GM19397 (cell line): Measurements from ENCODE around the gene RPL19.
"Not testable (repeated sequence)": the region's sequence is repeated elsewhere in the genome, so short reads cannot be mapped to it uniquely, and the experiment has no call there.

ENCODE experiments used
- ATAC-seq: cut with Tn5 transposase; IDR thresholded peaks from one replicate; pipeline ENCODE4 v1.9.1; 2021; ENCODE audit warnings: mild to moderate bottlenecking, moderate library complexity; ENCODE audit not compliant: unreplicated experiment

RPL19 gene

GRCh38 chr17:39200070-39200879 lies at the start of gene RPL19:
TSS of gene RPL19 (plus strand) at chr17:39200283. CDS start at chr17:39200345, 62 bp downstream.
- peak; percentile 71 for ATAC-seq

DNA sequence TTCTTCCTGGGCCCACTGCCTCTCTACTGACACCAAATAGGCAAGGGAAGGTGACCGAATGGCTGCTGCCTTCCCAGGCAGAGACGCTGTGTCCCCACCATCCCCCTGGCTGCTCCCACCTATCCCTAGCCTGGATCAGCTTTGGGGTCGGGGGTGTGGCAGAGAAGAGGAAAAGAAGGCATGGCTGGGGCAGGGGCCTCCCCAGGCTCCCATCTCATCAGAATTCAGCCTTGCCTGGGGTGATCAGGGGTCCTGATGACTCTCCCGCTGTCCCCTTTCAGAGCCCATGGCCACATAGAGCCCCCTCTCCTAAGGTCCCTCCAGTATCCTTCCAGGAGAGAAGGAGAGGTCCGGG lies 49.3 kb upstream of the RPL19 start:
- ATAC-seq = no peak

DNA sequence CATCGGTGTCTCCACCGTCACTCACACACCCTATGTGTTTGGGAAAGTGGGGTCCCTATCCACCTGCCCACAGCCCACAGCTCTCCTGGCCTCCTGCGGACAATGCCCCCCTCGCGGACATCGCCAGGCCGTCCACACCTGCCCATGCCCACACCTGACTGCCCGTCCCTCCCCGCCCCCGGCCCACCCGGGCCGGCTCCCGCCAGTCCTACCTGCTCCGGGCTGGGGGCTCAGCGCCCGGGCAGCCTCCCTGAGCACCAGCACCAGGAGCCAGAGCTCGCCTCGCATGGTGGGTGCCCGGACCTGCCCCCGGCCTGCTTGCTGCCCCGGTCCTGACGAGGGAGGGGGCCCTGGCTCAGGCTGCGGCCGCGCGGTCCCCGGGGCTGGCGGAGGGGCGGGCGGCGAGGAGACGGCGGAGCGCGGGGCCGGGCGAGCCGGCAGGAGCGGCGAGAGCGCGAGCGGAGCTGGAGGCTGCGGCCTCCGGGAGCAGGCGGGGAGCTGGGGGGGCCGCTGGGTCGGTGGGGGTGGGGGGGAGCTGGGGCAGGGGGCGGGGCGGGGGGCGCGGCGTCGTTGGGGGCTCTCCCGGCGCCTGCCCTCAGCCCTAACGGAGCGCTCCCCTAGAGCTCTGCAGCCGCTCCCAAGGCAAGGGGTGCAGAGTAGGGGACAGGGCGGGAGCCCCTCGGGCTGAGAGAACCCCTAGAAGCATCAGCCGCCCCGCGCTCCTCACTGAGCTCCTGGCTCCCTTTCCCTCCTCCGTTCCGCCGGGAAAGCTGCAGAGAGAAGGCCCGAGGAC lies 48.7 kb upstream of the RPL19 start, which contains the start of gene PLXDC1:
PLXDC1 (minus strand) TSS at position 488 of the 793 bp plus-strand sequence; CDS start at position 288, 200 bp downstream.
- ATAC-seq = no peak

GRCh38 chr17:39151943-39152818 lies 47.9 kb upstream of the RPL19 start:
- ATAC-seq = no peak

GRCh38 chr17:39153599-39154051 lies 46.5 kb upstream of the RPL19 start:
- peak; percentile 39 for ATAC-seq

GRCh38 chr17:39155654-39156053 lies 44.4 kb upstream of the RPL19 start:
- no peak for ATAC-seq

DNA sequence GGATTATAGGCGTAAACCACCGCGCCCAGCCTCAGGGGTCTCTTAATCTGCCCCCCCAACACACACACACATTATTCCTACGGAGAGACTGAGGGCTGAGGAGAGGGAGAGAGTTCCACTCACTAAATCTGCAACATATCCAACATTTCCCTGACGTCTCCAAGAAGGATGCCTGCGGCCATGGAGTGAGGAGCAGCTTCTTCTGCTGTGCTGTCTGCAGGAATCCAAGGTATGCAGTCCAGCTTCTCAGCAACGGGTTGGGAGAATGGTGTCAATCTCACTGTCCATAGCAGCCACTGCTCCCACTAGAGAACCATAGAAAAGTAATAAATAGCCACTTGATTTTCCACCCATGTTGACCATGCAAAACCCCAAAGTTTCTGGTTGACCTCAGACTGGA lies 43.6 kb upstream of the RPL19 start:
- no peak for ATAC-seq

DNA sequence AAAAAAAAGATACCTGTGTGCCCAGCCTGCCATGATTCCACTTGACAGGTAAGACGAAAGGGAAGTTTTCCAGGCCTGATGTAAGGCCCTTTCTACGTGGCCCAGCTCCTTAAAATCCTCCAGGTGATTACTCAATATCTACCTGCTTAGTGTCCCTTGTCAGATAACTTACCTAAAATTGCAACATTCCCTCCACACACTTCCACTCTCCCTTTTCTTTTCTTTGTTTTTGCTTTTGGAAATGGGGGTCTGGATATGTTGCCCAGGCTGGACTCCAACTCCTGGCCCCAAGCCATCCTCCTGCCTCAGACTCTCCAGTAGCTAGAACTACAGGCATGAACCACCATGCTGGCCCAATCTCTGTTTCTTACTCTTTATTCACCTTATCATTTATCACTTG lies 41.5 kb upstream of the RPL19 start:
- no peak for ATAC-seq

DNA sequence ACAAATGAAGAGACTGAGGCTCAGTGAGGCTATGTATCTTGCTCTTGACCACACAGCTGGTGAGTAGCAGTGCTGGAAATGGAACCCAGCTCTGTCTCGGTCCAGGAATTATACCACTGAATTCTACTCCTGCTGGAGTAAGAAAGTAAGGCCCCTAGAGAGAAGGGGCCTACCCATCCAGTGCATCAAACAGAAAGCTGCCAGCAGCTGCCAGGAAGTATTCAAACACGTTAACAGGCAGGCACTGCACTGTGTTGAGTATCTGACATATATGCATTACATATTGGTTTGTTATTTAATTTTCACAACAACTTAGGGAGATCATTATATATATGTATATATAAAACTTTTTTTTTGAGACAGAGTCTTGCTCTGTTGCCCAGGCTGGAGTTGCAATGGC lies 38.1 kb upstream of the RPL19 start:
- no peak for ATAC-seq

DNA sequence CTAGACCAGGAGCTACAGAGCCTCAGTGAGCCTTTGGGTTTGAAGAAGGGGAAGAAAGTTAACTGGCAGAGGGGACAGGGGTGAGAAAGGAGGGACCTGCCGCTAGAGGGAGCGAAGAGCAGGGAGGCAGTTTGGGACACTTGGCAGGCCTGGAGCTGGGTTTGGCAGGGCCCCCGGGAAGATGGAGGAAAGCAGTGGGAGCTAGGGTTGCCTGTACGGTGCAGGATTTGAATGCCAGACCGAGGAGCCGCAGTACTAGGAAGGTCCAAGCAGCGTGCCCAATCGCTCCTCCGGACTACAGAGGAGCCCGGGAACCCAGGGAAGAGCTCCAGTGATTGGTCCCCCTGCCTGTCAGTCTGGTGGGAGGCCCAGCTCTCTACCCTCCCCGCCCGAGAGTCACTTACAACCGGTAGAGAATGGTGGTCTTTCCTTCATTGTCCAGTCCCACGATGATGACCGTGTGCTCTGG lies 35.4 kb upstream of the RPL19 start:
- no peak for ATAC-seq

DNA sequence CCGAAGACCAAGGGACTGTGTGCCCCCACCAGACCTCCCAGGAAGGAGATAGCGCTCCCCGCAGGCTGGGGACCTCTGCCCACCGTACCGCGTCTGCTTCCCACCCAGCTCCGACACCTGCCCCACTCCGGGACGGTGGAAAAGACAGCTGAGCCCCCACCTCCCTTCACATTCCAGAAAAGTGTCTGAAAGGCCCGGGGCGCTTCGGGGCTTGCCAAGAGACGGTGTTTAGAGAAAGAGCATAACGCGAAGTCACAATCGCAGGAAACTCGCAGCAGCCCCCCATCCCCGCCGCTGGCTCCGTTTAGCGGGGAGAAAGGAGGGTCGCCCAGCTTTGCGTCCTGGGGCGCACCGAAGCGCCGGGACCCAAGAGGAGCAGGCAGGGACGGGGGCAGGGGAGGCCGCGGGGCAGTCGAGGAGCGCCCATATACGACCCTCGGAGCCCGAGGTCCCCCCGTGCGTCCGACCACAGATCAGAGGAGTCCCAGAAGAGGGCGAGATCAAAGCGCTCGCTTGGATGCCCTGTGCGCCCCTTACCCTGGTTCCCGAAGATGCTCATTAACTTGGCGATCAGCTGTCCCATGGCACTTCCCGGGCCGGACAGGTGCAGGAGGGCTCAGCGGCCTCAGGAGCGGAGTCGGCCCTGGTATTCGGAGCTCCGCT lies 34.8 kb upstream of the RPL19 start:
- no peak for ATAC-seq

GRCh38 chr17:39165841-39166349 lies 34.2 kb upstream of the RPL19 start, which contains the start of gene ARL5C:
TSS of gene ARL5C (minus strand) at chr17:39166161. CDS start at chr17:39165760, 401 bp downstream.
- ATAC-seq = no peak

DNA sequence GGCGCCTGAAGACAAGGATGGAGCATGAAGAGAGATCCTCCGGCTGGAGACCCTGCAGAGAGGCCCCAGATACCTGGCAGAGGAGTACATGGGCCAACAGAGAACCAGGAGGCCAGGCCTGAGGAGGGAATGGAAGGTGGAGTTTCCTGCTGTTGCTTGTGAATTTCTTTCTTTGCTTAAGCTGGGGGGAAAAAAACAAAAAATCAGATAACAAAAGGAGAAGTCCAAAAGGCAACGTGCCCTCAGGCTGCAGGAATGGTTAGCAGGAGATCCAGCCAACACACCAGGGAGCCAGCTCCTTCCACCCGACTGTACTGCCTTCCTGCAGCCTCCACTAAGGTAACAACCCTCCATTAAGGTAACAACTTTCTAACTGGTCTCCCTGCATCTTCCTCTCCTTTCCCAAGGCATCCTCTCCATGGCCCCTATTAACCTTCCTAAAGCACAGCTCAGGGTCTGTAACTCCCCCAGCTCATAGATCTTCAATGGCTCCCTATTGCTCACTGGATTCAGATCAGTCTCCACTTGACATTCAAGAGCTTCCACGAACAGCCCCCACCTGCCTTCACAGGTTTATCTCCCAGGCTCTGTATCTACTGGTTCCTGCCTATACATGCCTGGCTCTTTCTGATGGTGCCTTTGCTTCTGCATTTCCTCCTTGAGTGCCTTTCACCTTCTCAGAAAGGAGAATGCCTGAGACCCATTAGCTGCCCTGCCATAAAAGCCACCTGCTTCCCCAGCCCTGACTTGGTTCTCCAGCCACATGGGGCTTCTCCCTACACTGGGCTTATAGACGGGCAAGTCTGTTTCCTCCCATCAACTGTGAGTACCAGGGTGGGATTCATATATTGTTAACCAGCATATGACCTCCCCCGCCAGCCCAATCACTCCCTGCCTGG lies 33.4 kb upstream of the RPL19 start:
- no peak for ATAC-seq

DNA sequence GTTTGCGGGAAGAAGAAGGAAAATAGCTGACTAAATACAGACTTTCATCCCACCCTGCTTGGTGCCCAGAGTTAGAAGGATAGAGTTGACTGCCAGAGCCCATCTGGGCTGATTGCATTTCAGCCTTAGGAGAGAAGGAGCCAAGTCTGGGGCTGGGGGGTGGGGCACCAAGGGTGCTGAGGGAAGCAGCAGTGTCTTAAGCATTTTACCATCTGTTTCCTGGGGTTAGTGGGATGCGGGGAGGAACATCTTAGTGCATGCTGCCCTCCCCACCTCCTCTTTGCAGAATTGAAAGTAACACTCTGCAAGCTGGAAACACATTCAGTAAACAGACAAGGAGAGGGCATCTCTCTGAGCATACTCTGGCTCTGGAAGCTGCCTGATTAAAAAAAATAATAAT lies 32.6 kb upstream of the RPL19 start:
- no peak for ATAC-seq

- ATAC-seq = not testable (repeated sequence)
Observed at GRCh38 chr17:39168503-39168902, 31.6 kb upstream of the RPL19 start.

GRCh38 chr17:39169101-39169500 lies 31.0 kb upstream of the RPL19 start:
- ATAC-seq = no peak

- ATAC-seq = no peak
Observed at GRCh38 chr17:39169518-39169917, 30.6 kb upstream of the RPL19 start.

GRCh38 chr17:39170109-39170508 lies 30.0 kb upstream of the RPL19 start:
- no peak for ATAC-seq

GRCh38 chr17:39170558-39170957 lies 29.5 kb upstream of the RPL19 start:
- ATAC-seq = no peak
